Vagina (tissue), 2 donors: ENCODE measurements around the gene FAM13B. TPM values are rescaled to one million over a fixed set of nuclear protein-coding genes. Genes with fewer than 3 reads are reported as not detected.

Experiments used
- DNase-seq, 2 donors: peaks; one replicate each; pipeline ENCODE4 v3.0.0-alpha.2; 2017; ENCODE audit errors: extremely low spot score in 2 of 2
- H3K27ac ChIP-seq: fragments of 200-600 bp; sonication (generic); one replicate; pipeline ENCODE4 v1.5.1; 2019
- H3K27me3 ChIP-seq: fragments of 200-600 bp; sonication (generic); one replicate; pipeline ENCODE4 v1.5.1; 2019
- H3K36me3 ChIP-seq, 2 donors: fragments of 200-600 bp; sonication (generic); one replicate each; pipeline ENCODE4 v1.5.1; 2017 to 2019
- H3K4me1 ChIP-seq: fragments of 200-600 bp; sonication (generic); one replicate; pipeline ENCODE4 v1.5.1; 2019
- H3K4me3 ChIP-seq, 2 donors: fragments of 200-600 bp; sonication (generic); 1 replicate in 1 of 2; 2 replicates in 1 of 2; pipeline ENCODE4 v1.5.1; 2016 to 2019
- H3K9me3 ChIP-seq: fragments of 200-600 bp; sonication (generic); one replicate; pipeline ENCODE4 v1.5.1; 2019
- POLR2A ChIP-seq, 2 donors: fragments of 450-650 bp; IDR thresholded peaks; one replicate each; pipeline ENCODE4 v1.6.1; 2017; ENCODE audit warnings: antibody characterized with exemption in 2 of 2, mild to moderate bottlenecking in 2 of 2, moderate library complexity in 2 of 2
- POLR2AphosphoS5 ChIP-seq, 2 donors: sonication (generic); formaldehyde crosslinking; IDR thresholded peaks; one replicate each; pipeline ENCODE4 v1.9.0; 2017; ENCODE audit warnings: antibody characterized with exemption in 2 of 2, mild to moderate bottlenecking in 2 of 2, low read depth in 1 of 2; ENCODE audit not compliant: insufficient read depth in 1 of 2
- intact Hi-C: fragments of 100-400 bp; cut with DNase I; formaldehyde crosslinking; loops from one replicate; pipeline ENCODE4 v1.15.1; 2023
- total RNA-seq: library from RNA; depleted of rRNA; stranded (reverse); fragments of >200 nt; gene quantifications from one replicate; pipeline ENCODE4 v1.2.3, GENCODE V29; 2016
- TF ChIP-seq, protein P1 (sequence below), 3 experiments: fragments of 450-650 bp in 2 of 3; fragments of 200-600 bp in 1 of 3; sonication (generic) in 1 of 3; IDR thresholded peaks; one replicate each; pipeline ENCODE4 v1.5.1; 2017 to 2019; ENCODE audit warnings: antibody characterized with exemption in 3 of 3, mild to moderate bottlenecking in 2 of 3, moderate library complexity in 2 of 3

The FAM13B gene
- total RNA-seq, 1 donor from 2014 or later, result 44.2 TPM

- Histone ChIP-seq H3K27ac (no peak overlapping the region), H3K36me3 (no peaks in the 10 kb centered on the region), H3K9me3 (no peaks in the 10 kb centered on the region), H3K27me3 (no peaks in the 10 kb centered on the region), H3K4me1 (no peaks in the 10 kb centered on the region), H3K4me3 (no peak overlapping the region)
- intact Hi-C loops, result no loop called here
- DNase-seq, result no peak
- TF ChIP-seq POLR2AphosphoS5 (IDR thresholded peaks at IDR 0.05; ENCODE audit: insufficient read depth in 1 of 2, low read depth in 1 of 2) (no peak), POLR2A (IDR thresholded peaks at IDR 0.05) (no peak)
- TF ChIP-seq, protein P1, sequence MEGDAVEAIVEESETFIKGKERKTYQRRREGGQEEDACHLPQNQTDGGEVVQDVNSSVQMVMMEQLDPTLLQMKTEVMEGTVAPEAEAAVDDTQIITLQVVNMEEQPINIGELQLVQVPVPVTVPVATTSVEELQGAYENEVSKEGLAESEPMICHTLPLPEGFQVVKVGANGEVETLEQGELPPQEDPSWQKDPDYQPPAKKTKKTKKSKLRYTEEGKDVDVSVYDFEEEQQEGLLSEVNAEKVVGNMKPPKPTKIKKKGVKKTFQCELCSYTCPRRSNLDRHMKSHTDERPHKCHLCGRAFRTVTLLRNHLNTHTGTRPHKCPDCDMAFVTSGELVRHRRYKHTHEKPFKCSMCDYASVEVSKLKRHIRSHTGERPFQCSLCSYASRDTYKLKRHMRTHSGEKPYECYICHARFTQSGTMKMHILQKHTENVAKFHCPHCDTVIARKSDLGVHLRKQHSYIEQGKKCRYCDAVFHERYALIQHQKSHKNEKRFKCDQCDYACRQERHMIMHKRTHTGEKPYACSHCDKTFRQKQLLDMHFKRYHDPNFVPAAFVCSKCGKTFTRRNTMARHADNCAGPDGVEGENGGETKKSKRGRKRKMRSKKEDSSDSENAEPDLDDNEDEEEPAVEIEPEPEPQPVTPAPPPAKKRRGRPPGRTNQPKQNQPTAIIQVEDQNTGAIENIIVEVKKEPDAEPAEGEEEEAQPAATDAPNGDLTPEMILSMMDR (IDR thresholded peaks at IDR 0.05), result no peak
These were observed 136.3 kb downstream of the FAM13B start for GRCh38 chr5:137896560-137896959.

DNA sequence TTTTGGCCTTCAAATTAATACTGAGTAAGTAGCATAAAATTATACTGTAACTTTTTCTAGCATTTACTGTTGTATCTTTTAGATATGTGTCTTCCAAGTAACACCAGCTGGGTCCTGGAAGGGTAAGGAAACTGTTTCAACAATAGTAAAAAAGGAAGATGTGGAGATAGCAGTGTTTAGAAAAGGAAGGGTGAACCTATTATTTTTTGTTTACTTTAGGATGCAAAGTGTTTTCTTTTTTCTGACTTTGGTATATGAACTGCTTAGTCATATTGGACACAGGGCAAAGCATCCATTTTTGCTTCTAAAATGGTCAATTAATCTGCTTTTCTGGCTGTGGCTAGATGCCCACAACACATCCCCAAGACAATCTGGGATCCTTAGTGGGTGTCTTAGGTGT, 138.3 kb downstream of the FAM13B start:
- Histone ChIP-seq H3K36me3 (no peaks in the 10 kb centered on the region), H3K9me3 (no peaks in the 10 kb centered on the region), H3K27me3 (no peaks in the 10 kb centered on the region), H3K27ac (no peak overlapping the region), H3K4me1 (peaks cover under 1% of the 10 kb centered on the region), H3K4me3 (no peak overlapping the region)
- DNase-seq, result no peak
- TF ChIP-seq, protein P1 (IDR thresholded peaks at IDR 0.05), result no peak
- no peak for TF ChIP-seq POLR2AphosphoS5 (IDR thresholded peaks at IDR 0.05; ENCODE audit: insufficient read depth in 1 of 2, low read depth in 1 of 2)
- TF ChIP-seq POLR2A (IDR thresholded peaks at IDR 0.05), result no peak
- intact Hi-C loops, result no loop called here

DNA sequence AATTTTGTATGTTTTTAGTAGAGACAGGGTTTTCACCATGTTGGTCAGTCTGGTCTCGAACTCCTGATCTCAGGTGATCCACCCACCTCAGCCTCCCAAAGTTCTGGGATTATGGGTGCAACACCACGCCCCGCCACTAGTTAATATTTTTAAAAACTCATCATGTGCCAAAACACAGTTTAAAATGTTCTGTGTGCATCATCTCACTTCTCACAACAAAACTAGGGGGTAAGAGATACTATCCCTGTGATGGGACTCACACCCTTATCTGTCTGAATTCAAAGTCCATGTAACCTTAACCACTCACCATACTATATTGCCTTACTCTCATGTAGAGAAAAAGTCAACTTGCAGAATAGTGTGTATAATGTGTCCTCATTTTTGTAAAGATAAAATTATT, 141.0 kb downstream of the FAM13B start:
- H3K27ac ChIP-seq, result no peak overlapping the region
- no peaks in the 10 kb centered on the region for H3K27me3 ChIP-seq
- H3K9me3 ChIP-seq, result no peaks in the 10 kb centered on the region
- no peaks in the 10 kb centered on the region for H3K36me3 ChIP-seq
- intact Hi-C loops, result no loop called here
- TF ChIP-seq POLR2A (IDR thresholded peaks at IDR 0.05) (no peak), POLR2AphosphoS5 (IDR thresholded peaks at IDR 0.05; ENCODE audit: insufficient read depth in 1 of 2, low read depth in 1 of 2) (no peak)
- TF ChIP-seq, protein P1 (IDR thresholded peaks at IDR 0.05), result no peak
- H3K4me3 ChIP-seq, result no peak overlapping the region
- DNase-seq, result no peak
- peaks cover 25% of the 10 kb centered on the region for H3K4me1 ChIP-seq

DNA sequence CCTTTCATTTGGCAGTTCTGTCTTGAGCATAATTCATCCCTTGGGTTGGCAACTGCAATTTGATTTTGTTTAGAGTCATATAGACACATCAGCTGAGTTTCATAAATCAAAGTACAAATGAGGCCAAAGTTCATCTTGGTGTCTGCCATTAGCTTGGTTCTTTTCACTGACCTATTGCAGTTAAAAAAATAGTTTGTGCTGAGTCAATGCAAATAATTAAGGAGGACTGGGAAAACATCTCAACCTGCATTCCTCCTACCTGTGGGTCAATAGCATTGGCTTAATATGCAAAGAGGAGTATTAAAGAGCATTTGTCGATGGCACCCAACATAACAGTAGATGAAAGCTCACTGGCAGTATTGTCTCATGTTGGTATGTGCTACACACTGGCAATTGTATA, 142.0 kb downstream of the FAM13B start:
- Histone ChIP-seq H3K9me3 (no peaks in the 10 kb centered on the region), H3K4me1 (peaks cover 25% of the 10 kb centered on the region), H3K27ac (no peak overlapping the region), H3K4me3 (no peak overlapping the region), H3K36me3 (no peaks in the 10 kb centered on the region), H3K27me3 (no peaks in the 10 kb centered on the region)
- intact Hi-C loops, result no loop called here
- no peak for DNase-seq
- TF ChIP-seq POLR2AphosphoS5 (IDR thresholded peaks at IDR 0.05; ENCODE audit: insufficient read depth in 1 of 2, low read depth in 1 of 2) (no peak), POLR2A (IDR thresholded peaks at IDR 0.05) (no peak)
- TF ChIP-seq, protein P1 (IDR thresholded peaks at IDR 0.05), result no peak

DNA sequence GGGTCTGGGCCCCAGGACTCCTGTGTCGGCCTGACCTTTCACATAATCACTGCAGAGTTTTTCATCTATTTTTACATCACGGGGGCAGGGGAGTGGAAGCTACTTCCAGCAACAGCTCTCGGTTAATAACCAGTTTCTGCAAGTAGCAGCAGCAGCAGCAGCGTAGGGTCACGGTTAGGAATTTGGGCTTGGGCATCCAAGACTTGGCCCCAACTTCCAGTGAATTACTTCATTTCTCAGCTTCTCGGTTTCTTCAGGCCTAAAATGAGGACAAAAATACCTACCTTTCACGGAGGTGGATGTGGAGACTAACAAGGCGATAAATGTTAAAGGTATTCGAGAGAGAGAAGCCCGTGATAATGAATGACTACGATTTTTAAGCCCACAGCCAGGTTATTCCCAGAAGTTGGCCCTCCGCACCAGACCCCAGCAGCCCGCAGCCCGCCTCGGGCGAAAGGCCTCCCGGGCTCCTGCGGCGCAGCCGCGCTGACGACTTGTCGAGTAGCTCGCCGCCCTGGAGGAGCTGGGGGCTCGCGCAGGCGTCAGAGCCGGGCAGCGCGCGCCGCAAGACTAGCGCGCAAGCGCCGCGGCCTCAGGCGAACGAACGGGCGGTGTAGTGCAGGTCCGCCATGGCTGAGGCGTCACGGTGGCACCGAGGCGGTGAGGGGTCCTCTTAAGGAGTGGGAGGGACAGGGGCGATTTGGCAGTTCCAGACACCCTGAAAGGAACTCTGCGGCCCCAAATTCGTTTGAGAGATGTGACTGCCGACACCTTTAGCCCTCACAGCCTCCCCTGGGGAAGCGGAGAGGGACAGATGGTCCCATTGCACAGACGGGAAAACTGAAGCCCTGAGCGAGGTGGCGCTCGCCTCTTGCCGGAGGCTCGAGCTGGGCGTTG, 143.8 kb downstream of the FAM13B start, which contains the start of gene PKD2L2:
Gene PKD2L2 (plus strand): TSS at position 595 of the 897 bp plus-strand sequence. CDS start 35 bp downstream, at position 630.
- no peak for DNase-seq
- intact Hi-C loops, result loop anchor here (5.0 kb wide), 1 partner anchor 438 kb away; no protein-coding TSS in a partner anchor
- TF ChIP-seq POLR2AphosphoS5 (IDR thresholded peaks at IDR 0.05; ENCODE audit: insufficient read depth in 1 of 2, low read depth in 1 of 2) (peak in 1 of 2 donors; percentile 56), POLR2A (IDR thresholded peaks at IDR 0.05) (no peak)
- TF ChIP-seq, protein P1 (IDR thresholded peaks at IDR 0.05), result peak in 1 of 3 experiments; percentile 9

More for the DNA sequence above, 143.8 kb downstream of the FAM13B start, which contains the start of gene PKD2L2:
- no peaks in the 10 kb centered on the region for H3K27me3 ChIP-seq
- H3K27ac ChIP-seq, result peak within 1 kb of the TSS; percentile 78
- H3K9me3 ChIP-seq, result no peaks in the 10 kb centered on the region
- no peaks in the 10 kb centered on the region for H3K36me3 ChIP-seq
- H3K4me3 ChIP-seq, result peak within 1 kb of the TSS; percentile 41
- H3K4me1 ChIP-seq, result peaks cover 25% of the 10 kb centered on the region
